Upper lobe of right lung (tissue), 1 donor: ENCODE data around the gene QSOX1. TPM values are rescaled to one million over a fixed set of nuclear protein-coding genes. Genes with fewer than 3 reads are reported as not detected.

Experiments used
- ATAC-seq: fragments of 200-7000 bp; cut with Tn5 transposase; one replicate; pipeline ENCODE4 v1.9.1; 2020; ENCODE audit warnings: mild to moderate bottlenecking, moderate library complexity
- DNase-seq: peaks from one replicate; pipeline ENCODE4 v3.0.0-alpha.2; 2020
- H3K27ac ChIP-seq: fragments of 200-600 bp; one replicate; pipeline ENCODE4 v1.8.0; 2022
- H3K27me3 ChIP-seq: fragments of 200-600 bp; one replicate; pipeline ENCODE4 v1.8.0; 2022; ENCODE audit warnings: mild to moderate bottlenecking
- H3K36me3 ChIP-seq: fragments of 200-600 bp; one replicate; pipeline ENCODE4 v1.8.0; 2022
- H3K4me1 ChIP-seq: fragments of 200-600 bp; one replicate; pipeline ENCODE4 v1.8.0; 2022
- H3K4me3 ChIP-seq: fragments of 200-600 bp; one replicate; pipeline ENCODE4 v1.8.0; 2022; ENCODE audit warnings: mild to moderate bottlenecking
- H3K9me3 ChIP-seq: fragments of 200-600 bp; one replicate; pipeline ENCODE4 v1.8.0; 2022
- intact Hi-C: fragments of 100-400 bp; cut with DNase I; formaldehyde crosslinking; loops from one replicate; pipeline ENCODE4 v1.11.0; 2022
- total RNA-seq: library from RNA; stranded (reverse); fragmentation: NEBNext Ultra II Directional; extraction: Animal tissue kit (Norgen Biotek cat#: 25700); gene quantifications from one replicate; pipeline ENCODE4 v1.2.1, GENCODE V29; 2021
- TF ChIP-seq, protein P1 (sequence below): fragments of 200-600 bp; IDR thresholded peaks from one replicate; pipeline ENCODE4 v1.8.0; 2022; ENCODE audit warnings: antibody characterized with exemption
- donor health status: DM: no; HTN: yes; CAD: no; lungs with severe emphysema.

QSOX1 gene
- total RNA-seq, 1 donor from 2014 or later, result 275 TPM

DNA sequence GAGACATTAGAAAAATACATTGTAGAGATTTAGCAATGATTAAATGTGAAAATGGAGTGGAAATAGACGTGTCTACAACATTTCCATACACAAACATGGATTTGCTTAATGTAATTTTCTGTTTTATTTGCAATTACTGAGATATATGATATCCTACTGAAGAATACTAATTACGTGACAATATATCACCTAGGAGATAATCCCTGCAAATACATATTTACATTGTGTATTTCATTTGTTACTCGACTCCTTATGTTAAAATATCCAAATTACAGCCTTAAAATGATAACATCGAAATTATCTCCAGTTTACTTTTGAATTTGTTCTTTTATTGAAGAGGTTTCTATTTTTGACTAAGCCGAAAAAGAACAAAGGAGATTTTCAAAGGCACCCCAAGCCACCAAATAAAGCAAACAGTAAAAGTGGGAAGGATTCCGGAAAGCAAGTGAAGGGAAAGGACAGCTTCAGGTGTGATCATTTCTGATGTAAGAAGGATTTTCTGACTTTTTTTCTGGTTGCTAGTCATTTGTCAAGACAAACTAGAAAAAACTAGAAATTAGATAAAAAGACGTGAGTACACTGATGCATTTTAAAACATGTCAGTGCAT lies 83.3 kb downstream of the QSOX1 start:
- H3K4me3 ChIP-seq, result no peak overlapping the region
- peaks cover 23% of the 10 kb centered on the region for H3K4me1 ChIP-seq
- H3K27me3 ChIP-seq, result peaks cover 95% of the 10 kb centered on the region
- H3K27ac ChIP-seq, result no peak overlapping the region
- intact Hi-C loops, result no loop called here
- H3K9me3 ChIP-seq, result no peaks in the 10 kb centered on the region
- DNase-seq (no peak), ATAC-seq (no peak)
- H3K36me3 ChIP-seq, result no peaks in the 10 kb centered on the region
- TF ChIP-seq, protein P1, sequence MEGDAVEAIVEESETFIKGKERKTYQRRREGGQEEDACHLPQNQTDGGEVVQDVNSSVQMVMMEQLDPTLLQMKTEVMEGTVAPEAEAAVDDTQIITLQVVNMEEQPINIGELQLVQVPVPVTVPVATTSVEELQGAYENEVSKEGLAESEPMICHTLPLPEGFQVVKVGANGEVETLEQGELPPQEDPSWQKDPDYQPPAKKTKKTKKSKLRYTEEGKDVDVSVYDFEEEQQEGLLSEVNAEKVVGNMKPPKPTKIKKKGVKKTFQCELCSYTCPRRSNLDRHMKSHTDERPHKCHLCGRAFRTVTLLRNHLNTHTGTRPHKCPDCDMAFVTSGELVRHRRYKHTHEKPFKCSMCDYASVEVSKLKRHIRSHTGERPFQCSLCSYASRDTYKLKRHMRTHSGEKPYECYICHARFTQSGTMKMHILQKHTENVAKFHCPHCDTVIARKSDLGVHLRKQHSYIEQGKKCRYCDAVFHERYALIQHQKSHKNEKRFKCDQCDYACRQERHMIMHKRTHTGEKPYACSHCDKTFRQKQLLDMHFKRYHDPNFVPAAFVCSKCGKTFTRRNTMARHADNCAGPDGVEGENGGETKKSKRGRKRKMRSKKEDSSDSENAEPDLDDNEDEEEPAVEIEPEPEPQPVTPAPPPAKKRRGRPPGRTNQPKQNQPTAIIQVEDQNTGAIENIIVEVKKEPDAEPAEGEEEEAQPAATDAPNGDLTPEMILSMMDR, result no peak

DNA sequence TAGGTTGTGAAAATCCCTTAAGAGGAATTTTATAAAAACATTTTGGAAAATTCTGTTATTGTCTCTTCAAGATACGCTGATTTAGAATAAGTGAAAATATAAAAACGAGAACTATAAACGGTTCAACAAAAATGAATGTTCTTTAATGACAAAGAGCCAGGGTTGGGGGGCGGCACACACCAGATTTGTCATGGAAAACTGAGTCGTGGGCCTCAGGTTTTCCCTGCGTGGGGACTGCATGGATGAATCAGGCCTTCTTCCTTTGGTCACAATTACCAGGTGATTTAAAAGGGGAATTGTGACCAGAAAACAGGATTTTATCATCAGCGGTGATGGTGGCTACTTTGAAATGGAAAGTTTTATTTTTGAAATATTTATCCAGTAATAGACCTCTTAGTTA lies 84.0 kb downstream of the QSOX1 start:
- peaks cover 94% of the 10 kb centered on the region for H3K27me3 ChIP-seq
- TF ChIP-seq, protein P1, result no peak
- H3K4me3 ChIP-seq, result no peak overlapping the region
- no peaks in the 10 kb centered on the region for H3K9me3 ChIP-seq
- no peak for DNase-seq
- peaks cover 16% of the 10 kb centered on the region for H3K4me1 ChIP-seq
- no peak overlapping the region for H3K27ac ChIP-seq
- intact Hi-C loops, result no loop called here
- no peaks in the 10 kb centered on the region for H3K36me3 ChIP-seq
- ATAC-seq, result no peak

DNA sequence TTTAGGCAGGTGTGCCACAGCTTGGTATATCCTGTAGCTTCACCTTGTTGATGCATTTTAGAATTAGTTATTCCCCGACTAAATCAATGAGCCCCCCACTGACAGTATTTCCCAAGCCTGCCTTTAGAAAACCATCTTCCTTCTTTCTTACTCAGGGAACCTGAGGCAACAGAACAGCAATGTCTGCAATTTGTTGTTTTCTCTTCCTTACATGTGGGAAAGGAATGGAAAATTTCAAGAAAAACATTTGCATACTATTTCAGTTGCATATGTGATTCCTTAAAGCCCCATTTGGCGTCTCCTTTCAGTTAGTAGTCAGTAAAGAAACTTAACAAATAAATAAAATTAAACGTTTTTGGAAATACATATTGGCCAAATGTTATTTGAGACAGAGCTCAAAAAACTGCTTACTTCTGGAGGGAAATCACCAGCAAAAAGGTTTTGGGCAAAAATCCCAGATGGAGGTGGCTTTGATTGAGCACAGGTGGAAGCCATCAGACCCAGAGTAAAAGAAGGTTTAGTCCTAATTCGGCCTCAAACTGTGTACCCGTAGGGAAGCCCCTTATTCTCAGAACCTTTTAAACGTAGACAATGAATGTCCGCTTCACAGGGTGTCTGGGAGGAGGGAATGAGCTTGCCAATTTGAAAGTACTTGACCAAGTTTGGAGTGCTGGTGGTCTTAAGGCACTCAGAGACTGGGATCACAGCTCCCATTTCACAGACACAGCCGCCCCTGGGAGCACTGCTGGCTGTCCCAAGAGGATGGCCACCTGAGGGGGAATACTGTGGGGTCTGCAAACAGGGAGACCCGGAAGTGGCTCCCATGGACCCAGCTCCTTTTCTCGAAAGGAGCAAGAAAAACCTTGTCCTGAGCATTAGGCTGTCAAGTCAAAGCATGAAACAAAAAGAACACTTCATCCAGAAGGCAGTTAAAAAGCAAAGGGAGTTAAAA lies 84.8 kb downstream of the QSOX1 start:
- intact Hi-C loops, result no loop called here
- peaks cover 87% of the 10 kb centered on the region for H3K27me3 ChIP-seq
- TF ChIP-seq, protein P1, result no peak
- no peaks in the 10 kb centered on the region for H3K9me3 ChIP-seq
- H3K27ac ChIP-seq, result no peak overlapping the region
- peaks cover 12% of the 10 kb centered on the region for H3K4me1 ChIP-seq
- ATAC-seq, result no peak
- no peaks in the 10 kb centered on the region for H3K36me3 ChIP-seq
- DNase-seq, result no peak
- H3K4me3 ChIP-seq, result no peak overlapping the region

DNA sequence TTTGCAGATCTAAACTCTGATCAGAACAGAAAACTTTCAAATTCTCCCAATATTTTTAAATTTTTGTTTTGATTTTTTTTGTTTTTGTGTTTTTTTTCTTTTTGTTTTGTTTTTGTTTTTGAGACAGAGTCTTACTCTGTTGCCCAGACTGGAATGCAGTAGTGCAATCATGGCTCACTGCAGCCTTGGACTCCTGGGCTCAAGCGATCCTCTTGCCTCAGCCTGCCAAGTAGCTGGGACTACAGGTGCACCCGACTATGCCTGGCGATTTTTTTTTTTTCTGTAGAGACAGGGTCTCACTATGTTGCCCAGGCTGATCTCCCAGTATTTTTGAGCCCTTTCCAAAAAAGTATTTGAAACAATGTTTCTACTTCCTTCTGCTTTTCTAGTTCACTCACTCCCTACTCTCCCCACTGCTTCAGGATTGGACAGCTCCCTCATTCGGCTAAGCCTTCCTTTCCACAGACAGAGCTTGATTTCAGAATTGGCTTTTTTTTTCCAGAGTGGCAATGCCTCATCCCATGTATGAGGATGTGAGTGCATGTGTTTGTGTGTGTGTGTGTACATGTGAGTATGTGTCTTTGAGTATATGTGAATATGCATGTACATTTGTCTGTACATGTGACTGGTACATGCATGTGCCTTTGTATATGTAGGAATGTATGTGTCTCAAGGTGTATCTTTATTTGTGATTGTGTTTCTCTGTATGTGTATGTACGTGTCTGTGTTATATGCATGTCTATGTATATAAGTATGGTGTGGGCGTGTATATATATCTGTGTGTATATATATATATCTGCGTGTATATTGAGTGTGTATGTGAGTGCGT lies 87.3 kb downstream of the QSOX1 start:
- H3K27ac ChIP-seq, result no peak overlapping the region
- peaks cover 62% of the 10 kb centered on the region for H3K27me3 ChIP-seq
- H3K4me3 ChIP-seq, result no peak overlapping the region
- ATAC-seq (no peak), DNase-seq (no peak)
- intact Hi-C loops, result no loop called here
- no peaks in the 10 kb centered on the region for H3K9me3 ChIP-seq
- no peaks in the 10 kb centered on the region for H3K4me1 ChIP-seq
- no peaks in the 10 kb centered on the region for H3K36me3 ChIP-seq
- TF ChIP-seq, protein P1, result no peak

DNA sequence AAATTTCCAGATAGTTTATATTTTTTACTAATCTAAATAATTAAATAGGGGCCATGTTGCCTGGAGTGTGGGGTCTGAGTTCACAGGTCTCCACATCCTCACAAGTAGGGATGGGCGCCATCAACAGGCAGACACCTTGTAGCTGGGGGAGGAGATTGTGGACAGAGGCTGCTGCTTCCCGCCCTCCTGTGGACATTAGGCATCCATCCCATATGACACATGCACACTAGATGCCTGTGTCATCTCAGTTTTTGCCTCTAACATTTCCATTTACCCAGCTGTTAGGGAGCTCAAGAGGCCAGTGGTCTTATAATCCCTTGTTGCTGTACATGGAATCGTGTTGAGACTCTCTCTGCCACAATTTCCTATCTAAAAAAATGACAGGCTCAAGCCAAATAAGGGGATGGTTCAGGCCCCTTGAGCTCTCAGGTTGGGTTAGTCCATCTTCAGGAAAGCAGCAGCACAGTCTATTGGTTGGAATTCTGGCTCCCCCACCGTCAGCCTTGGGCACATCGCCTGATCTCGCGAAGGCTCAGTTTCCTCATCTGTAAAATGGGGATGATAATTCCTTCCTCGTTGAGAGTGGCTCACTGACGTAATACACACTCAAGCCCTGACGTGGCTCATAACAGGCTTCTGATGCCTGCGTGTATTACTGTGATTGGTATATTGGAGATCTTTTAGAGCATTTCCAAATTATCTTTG lies 89.0 kb downstream of the QSOX1 start:
- no peaks in the 10 kb centered on the region for H3K9me3 ChIP-seq
- H3K4me1 ChIP-seq, result no peaks in the 10 kb centered on the region
- intact Hi-C loops, result no loop called here
- peaks cover 44% of the 10 kb centered on the region for H3K27me3 ChIP-seq
- ATAC-seq, result no peak
- no peak overlapping the region for H3K27ac ChIP-seq
- TF ChIP-seq, protein P1, result no peak
- H3K4me3 ChIP-seq, result no peak overlapping the region
- no peaks in the 10 kb centered on the region for H3K36me3 ChIP-seq
- DNase-seq, result no peak
